ENCODE results near the gene MOSPD3.

GRCh38 chr7:100568896-100569844, 43.2 kb upstream of the MOSPD3 start:
- TF ChIP-seq CTCF (IDR thresholded peaks at IDR 0.05; ENCODE audit: insufficient read depth, low read length, poor library complexity, severe bottlenecking) (peak; percentile 49), EZH2phosphoT487 (conservative IDR thresholded peaks at IDR 0.05; ENCODE audit: low read length) (no peak)
